Fibroblast of peridontal ligament (primary cell): Measurements from ENCODE around the gene ARHGAP23.
"Not testable (repeated sequence)": the region's sequence is repeated elsewhere in the genome, so short reads cannot be mapped to it uniquely, and the experiment has no call there.

Experiments
- DNase-seq: peaks from one replicate; pipeline ENCODE4 v3.0.0-alpha.2; 2010; ENCODE audit errors: extremely low read depth

Gene ARHGAP23

GRCh38 chr17:38484242-38485145, 56.2 kb downstream of the ARHGAP23 start:
- DNase-seq = peak; percentile 72

DNA sequence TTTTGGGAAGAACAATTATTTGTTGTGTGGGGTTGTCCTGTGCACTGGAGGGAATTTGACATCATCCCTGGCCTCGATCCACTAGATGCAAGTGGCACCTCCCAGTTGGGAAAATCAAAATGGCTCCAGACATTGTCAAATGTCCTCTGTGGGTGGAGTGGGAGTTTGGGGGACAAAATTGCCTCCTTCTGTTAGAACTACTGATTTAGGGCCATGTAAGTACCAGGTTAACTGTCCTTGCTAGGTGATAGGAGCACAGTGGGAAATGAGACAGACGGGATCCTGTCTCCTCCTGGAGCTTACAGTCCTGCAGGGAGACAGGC, 56.8 kb downstream of the ARHGAP23 start:
- DNase-seq = no peak

DNA sequence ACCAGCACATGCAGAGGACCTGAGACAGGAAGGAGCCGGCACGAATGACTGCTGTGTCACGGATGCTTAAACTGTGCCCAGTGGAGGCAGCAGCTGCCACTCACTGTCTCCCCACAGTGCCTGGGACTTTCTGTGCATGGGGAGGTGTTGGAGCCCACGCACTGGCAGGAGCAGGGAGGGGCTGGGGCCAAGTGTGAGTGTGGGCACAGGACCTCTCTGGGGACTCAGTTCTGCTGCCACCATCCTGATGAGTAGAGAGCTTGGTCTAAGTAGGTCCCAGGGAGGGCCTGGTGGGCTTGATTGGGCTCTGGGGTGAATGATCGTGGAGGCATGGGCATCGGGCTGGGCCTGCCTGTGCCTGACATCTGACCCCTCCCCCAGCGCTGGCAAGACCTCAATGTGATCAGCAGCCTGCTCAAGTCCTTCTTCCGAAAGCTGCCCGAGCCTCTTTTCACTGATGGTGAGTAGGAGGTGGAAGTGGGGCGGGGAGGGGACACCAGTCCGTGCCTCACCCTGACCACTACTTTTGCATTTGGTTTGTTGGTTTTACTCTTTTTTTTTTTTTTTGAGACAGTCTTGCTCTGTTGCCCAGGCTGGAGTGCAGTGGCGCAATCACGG, 57.5 kb downstream of the ARHGAP23 start:
- not testable (repeated sequence) for DNase-seq

DNA sequence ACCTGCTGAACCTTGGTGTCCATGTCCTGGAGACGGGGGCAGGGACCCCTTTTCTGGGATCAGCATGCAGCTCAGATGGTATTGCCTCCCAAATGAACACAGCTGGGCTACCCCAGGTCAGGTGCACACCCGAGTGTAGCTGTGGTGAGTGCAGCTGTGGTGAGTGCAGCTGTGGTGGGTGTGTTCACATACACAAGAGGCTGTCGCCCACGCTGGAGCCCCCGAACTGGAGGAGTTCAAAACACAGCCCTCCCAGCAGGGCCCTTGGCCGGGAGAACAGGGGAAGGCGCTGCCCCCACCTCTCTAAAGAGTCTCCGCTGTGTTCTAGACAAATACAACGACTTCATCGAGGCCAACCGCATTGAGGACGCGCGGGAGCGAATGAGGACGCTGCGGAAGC, 61.5 kb downstream of the ARHGAP23 start:
- DNase-seq = not testable (repeated sequence)

- not testable (repeated sequence) for DNase-seq
Measured at GRCh38 chr17:38491346-38492066, 63.2 kb downstream of the ARHGAP23 start.

DNA sequence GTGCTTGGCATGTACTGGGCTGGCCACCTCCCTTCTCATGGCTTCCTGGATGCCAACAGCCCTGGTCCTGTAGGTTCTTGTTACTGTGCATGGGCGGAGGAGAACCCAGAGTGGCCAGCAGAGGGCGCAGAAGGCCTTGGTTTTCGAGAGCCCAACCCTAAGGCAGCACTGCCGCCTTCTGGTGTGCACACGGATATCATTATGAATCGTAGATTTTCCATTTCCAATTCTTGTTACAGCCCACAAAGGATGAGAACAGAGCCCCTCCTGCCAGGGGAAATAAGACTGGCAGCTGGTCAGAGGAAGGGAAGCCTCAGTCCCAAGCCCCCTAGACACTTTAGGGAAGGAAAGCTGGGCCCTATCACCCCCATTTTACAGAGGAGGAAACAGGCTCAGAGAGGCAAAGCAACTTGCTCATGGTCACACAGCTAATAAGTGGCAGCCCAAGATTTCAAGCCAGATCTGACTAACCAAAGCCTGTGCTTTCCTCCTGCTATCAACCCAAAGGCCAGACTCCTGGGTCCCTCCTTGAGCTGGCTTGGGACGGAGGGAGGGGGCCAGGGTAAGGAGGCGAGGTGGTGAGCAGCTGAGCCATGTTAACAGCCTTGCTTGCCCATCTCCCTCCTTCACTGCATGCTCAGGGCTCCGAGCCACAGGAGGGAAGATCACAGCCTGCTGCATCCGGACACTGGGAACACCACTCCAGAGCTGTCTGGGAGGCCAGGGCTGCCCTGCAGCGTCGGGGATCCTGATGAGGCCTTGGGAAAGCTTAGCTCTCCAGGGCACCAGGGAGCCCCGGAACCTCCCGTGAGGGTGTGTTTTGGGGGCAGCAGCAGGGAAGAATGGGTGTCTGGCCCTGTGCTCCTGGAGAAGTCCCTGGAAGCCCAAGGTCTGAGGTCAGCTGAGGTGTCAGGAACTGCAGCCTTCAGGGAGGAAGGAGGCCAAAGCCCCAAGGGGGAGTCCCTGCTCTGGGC, 64.1 kb downstream of the ARHGAP23 start:
- DNase-seq = peak; percentile 86

DNA sequence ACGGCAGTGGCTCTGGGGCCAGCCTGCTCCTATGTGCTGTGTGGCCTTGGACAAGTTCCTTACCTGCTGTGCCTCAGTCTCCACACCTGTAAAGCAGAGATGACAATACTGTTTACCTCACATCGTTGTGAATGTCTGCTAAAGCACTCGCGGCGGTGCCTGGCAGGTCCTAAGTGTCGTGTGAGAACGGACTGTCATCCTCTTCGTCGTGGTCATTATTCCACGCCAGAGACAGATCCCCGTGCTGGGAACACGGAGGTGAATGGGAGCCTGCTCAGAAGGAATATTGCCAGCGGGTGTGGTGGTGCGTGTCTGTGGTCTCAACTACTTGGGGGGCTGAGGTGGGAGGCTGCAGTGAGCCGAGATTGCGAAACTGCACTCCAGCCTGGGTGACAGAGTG, 65.9 kb downstream of the ARHGAP23 start:
- DNase-seq = not testable (repeated sequence)

- not testable (repeated sequence) for DNase-seq
Measured at GRCh38 chr17:38497656-38498055, 69.4 kb downstream of the ARHGAP23 start.

GRCh38 chr17:38498353-38498752, 70.1 kb downstream of the ARHGAP23 start:
- DNase-seq = no peak

DNA sequence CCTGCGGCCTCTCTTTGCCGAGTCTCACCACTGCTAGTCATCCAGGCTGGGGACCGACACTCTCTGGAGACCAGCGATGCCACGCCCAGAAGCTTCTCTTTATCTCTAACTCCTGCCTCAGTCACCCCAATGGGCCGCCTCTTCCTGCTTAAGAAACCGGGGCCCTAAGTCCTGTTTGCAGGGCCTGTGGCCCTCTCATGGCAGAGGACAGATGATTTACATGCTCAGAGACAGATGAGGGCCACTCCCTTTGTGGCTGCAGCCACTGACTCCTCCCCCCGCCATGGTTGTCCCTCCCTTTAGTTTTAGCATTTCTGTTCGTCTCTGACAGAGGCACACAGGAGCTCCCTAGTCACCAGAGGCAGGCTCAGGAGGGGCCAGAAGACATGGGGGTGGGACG, 71.0 kb downstream of the ARHGAP23 start:
- DNase-seq = not testable (repeated sequence)

GRCh38 chr17:38501718-38502117, 73.5 kb downstream of the ARHGAP23 start:
- not testable (repeated sequence) for DNase-seq

DNA sequence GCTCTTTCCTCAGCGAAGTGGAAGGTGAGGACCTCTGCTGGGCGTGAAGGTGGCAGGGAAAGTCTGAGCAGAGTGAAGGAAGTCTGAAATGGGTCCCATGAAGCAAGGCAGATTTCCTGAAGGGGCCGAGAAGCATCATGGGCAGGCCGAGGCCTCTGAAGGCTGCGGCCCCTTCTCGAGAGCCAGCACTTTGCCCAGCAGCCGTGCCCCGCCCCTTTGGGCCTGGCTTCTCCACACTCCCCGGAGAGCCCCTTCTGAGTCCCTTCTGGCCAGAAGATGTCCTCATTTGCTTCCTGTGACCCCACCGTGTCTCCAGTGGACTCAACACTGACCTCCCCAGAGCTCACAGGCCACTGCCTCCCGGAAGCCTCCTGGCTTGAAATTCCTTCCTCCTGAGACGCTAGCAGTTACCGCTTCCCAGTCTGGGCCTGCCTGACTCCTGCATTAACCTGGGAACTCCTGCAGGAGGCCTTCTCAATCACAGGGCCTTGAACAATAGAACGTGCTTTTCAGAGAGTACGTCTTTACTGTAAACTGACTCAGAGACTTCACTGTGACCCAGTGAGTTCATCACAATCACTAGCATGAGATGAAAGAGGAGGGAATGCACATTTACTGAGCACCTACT, 75.1 kb downstream of the ARHGAP23 start:
- not testable (repeated sequence) for DNase-seq

DNA sequence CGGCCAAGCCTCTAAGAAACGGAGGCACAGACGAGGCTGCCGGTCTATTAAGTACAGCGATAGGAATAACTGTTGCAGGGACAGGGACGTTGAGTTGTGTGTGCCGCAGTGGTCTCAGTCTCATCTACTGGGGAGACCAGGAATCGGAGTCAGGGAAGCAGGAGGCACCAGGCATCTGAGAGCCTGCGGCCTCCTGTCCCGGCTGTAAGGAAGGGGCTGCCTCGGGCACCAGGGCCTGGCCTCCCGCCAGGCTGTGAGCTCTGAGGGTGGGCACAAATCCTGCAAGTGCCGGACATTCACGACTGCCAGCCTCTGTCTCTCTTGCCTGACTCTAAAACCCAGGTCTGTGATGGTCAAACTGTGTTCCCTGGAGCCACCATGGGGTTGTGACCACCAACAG, 76.0 kb downstream of the ARHGAP23 start:
- no peak for DNase-seq

DNA sequence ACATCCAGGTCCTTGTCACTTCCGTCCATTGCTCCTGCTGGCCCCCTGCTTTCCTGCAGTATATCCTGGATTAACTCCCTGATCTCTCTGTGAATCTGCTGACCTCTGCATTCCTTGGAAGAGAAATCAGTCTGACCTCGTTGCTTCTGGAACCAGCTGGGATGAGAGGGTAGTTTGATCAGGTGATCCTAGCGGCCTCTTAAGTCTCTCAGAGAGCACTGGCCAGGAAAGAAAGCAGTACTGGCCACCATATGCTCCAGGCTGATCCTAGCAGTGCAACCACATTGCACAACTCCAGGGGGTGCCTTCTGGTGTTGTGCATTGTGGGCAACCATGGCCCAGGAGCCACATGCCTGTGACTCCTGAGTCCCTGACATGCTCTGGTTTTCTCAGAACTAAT, 79.2 kb downstream of the ARHGAP23 start:
- DNase-seq = no peak

GRCh38 chr17:38507921-38508569, 79.8 kb downstream of the ARHGAP23 start:
- no peak for DNase-seq

- no peak for DNase-seq
Measured at GRCh38 chr17:38508570-38508950, 80.3 kb downstream of the ARHGAP23 start.

DNA sequence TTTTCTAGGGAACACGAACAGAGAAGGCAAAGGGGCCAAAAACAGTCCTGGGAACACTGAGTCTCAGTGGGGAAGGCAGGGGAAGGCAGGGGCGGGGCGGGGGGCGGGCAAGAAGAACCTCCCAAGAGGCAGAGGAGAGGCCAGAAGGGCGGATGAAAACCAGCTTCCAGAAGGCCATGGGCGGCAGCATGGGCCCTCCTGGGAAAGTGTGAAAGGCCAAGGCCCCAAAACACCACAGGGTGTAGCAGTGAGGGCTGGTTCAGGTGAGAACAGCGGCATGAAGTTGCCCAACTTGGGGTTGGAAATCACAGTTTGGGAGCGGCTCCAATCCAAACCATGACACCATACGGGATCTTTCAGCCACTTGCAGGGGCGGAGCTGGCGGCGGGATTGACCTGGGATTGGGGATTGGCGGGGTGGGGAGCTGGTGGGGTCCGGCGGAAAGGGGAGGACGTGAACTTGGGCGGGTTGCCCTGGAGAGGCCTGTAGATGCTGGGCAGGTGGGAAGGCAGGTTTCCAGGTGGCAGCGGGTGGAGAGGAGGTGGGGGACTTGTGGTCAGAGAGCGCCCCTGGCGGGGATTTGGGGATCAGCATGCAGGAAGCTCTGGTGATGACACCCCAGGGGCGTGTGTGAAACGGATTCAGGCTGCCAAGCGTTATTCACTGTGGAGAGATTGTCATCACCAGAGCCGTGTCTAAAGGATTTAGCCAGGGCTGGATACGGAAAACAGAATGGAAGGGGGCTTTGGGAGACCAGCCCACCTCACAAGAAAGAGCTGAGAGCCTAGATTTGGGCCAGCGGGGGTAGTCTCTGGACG, 80.9 kb downstream of the ARHGAP23 start:
- peak; percentile 88 for DNase-seq

- no peak for DNase-seq
Measured at GRCh38 chr17:38509772-38510420, 81.6 kb downstream of the ARHGAP23 start.
